Liver (tissue), 9 donors: ENCODE results near the gene IGF2R. TPM values are rescaled to one million over a fixed set of nuclear protein-coding genes. Genes with fewer than 3 reads are reported as not detected.

ENCODE experiments used
- DNase-seq: peaks from one replicate; pipeline ENCODE4 v3.0.0-alpha.2; 2017; ENCODE audit warnings: low spot score
- H3K27ac ChIP-seq, 2 donors: one replicate each; pipeline ENCODE4 v1.7.0; 2013; ENCODE audit warnings: inconsistent platforms in 2 of 2, low read length in 2 of 2, control low read depth in 1 of 2, low read depth in 1 of 2, mild to moderate bottlenecking in 1 of 2
- H3K27me3 ChIP-seq, 4 donors: one replicate each; pipeline versions ENCODE4 v1.6.1 to v1.7.0; 2013; ENCODE audit warnings: low read length in 3 of 4, inconsistent platforms in 1 of 4, mild to moderate bottlenecking in 1 of 4, moderate library complexity in 1 of 4; ENCODE audit not compliant: control insufficient read depth in 4 of 4, insufficient read depth in 4 of 4
- H3K36me3 ChIP-seq, 4 donors: one replicate each; pipeline versions ENCODE4 v1.6.1 to v1.7.0; 2013; ENCODE audit warnings: low read length in 3 of 4, mild to moderate bottlenecking in 3 of 4, low read depth in 1 of 4, moderate library complexity in 1 of 4; ENCODE audit not compliant: control insufficient read depth in 4 of 4, insufficient read depth in 3 of 4
- H3K4me1 ChIP-seq, 4 donors: one replicate each; pipeline versions ENCODE4 v1.6.1 to v1.7.0; 2013; ENCODE audit warnings: low read length in 3 of 4, mild to moderate bottlenecking in 3 of 4, moderate library complexity in 1 of 4; ENCODE audit not compliant: control insufficient read depth in 4 of 4, insufficient read depth in 4 of 4
- H3K4me3 ChIP-seq, 3 donors: one replicate each; pipeline versions ENCODE4 v1.6.1 to v1.7.0; 2013; ENCODE audit warnings: low read length in 3 of 3, control low read depth in 1 of 3, low read depth in 1 of 3, mild to moderate bottlenecking in 1 of 3
- H3K9ac ChIP-seq, 2 donors: one replicate each; pipeline ENCODE4 v1.7.0; 2013; ENCODE audit warnings: low read length in 2 of 2, mild to moderate bottlenecking in 2 of 2, moderate library complexity in 2 of 2, control low read depth in 1 of 2, low read depth in 1 of 2
- H3K9me3 ChIP-seq, 4 donors: one replicate each; pipeline versions ENCODE4 v1.6.1 to v1.7.0; 2013; ENCODE audit warnings: low read length in 3 of 4; ENCODE audit not compliant: control insufficient read depth in 4 of 4
- EGR1 ChIP-seq, 2 donors: IDR thresholded peaks; 2 replicates each; pipeline ENCODE4 v1.6.1; 2016 to 2018; ENCODE audit warnings: antibody characterized with exemption in 2 of 2, low read depth in 2 of 2
- FOXA2 ChIP-seq: IDR thresholded peaks from 2 replicates; pipeline ENCODE4 v1.6.1; 2016; ENCODE audit warnings: antibody characterized with exemption
- HNF4A ChIP-seq, 2 donors: conservative IDR thresholded peaks; 2 replicates each; pipeline ENCODE4 v1.6.1; 2016; ENCODE audit warnings: antibody characterized with exemption in 2 of 2, mild to moderate bottlenecking in 2 of 2
- JUND ChIP-seq, 2 donors: IDR thresholded peaks; 2 replicates each; pipeline ENCODE4 v1.6.1; 2016; ENCODE audit warnings: antibody characterized with exemption in 2 of 2
- REST ChIP-seq: IDR thresholded peaks from 2 replicates; pipeline ENCODE4 v1.6.1; 2016; ENCODE audit warnings: antibody characterized with exemption, mild to moderate bottlenecking
- TAF1 ChIP-seq: conservative IDR thresholded peaks from 2 replicates; pipeline ENCODE4 v1.6.1; 2016; ENCODE audit warnings: antibody characterized with exemption, mild to moderate bottlenecking
- WGBS: extraction: QIAGEN DNeasy Blood & Tissue Kit; methylation state at CpG from one replicate; pipeline ENCODE4 v1.1.7; 2013; 5-methylcytosine and 5-hydroxymethylcytosine counted together
- polyA plus RNA-seq, 2 donors: library from polyadenylated mRNA; stranded (reverse) in 1 of 2; unstranded in 1 of 2; fragments of 200-250 nt in 1 of 2; fragments of >200 nt in 1 of 2; fragmentation: Nextera tagmentation in 1 of 2; extraction: Ambion mirVana in 1 of 2; gene quantifications; one replicate each; pipeline versions ENCODE4 v1.2.1 to v1.2.3, GENCODE V29; 2013 to 2015
- total RNA-seq, 2 donors: library from RNA; depleted of rRNA; stranded (reverse); fragments of >200 nt; gene quantifications; one replicate each; pipeline ENCODE4 v1.2.3, GENCODE V29; 2014
- TF ChIP-seq, protein P1 (sequence below): fragments of 150-350 bp; IDR thresholded peaks from 2 replicates; pipeline ENCODE4 v1.5.1; 2017; ENCODE audit warnings: improper control_type of control experiment, low read depth, low read length; ENCODE audit not compliant: missing input control
- TF ChIP-seq, protein P2 (sequence below): IDR thresholded peaks from 2 replicates; pipeline ENCODE4 v1.6.1; 2016; ENCODE audit warnings: antibody characterized with exemption
- donor health status: healthy.
- donor health status: healthy.
- donor health status: healthy.
- donor health status: healthy.
- donor health status: healthy.

Gene IGF2R
- total and polyA plus RNA-seq, 4 donors: 16.6 to 84.9 (median 45.7) TPM

DNA sequence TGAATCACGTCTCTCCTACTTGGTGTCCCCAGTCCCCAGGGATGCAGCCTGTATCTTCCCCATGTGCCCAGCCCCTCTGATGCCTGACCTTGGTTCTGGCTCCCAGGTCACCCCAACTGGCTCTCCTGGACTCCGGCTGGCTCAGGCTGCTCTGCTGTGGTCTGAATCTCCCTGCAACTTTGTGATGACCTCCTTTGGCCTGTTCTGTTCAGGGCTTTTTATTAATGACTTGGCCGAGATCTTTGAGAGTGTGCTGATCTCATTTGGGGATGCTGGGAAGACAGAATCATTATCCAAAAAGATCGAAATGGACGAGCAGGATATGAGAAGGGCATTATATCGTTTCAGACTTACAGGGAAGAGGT lies 67.4 kb downstream of the IGF2R start:
- H3K27ac ChIP-seq: no peak overlapping the region
- peaks cover 3 to 31% (median 26%) of the 10 kb centered on the region in 4 donors for H3K36me3 ChIP-seq
- peaks cover 0 to 17% (median 3%) of the 10 kb centered on the region in 4 donors for H3K4me1 ChIP-seq
- H3K9ac ChIP-seq: no peak overlapping the region
- H3K27me3 ChIP-seq: no peaks in the 10 kb centered on the region
- DNase-seq: no peak
- no peak overlapping the region for H3K4me3 ChIP-seq
- no peaks in the 10 kb centered on the region for H3K9me3 ChIP-seq
- no peak for TF ChIP-seq TAF1
- TF ChIP-seq REST: no peak
- TF ChIP-seq, protein P1, sequence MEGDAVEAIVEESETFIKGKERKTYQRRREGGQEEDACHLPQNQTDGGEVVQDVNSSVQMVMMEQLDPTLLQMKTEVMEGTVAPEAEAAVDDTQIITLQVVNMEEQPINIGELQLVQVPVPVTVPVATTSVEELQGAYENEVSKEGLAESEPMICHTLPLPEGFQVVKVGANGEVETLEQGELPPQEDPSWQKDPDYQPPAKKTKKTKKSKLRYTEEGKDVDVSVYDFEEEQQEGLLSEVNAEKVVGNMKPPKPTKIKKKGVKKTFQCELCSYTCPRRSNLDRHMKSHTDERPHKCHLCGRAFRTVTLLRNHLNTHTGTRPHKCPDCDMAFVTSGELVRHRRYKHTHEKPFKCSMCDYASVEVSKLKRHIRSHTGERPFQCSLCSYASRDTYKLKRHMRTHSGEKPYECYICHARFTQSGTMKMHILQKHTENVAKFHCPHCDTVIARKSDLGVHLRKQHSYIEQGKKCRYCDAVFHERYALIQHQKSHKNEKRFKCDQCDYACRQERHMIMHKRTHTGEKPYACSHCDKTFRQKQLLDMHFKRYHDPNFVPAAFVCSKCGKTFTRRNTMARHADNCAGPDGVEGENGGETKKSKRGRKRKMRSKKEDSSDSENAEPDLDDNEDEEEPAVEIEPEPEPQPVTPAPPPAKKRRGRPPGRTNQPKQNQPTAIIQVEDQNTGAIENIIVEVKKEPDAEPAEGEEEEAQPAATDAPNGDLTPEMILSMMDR: no peak
- WGBS: 96% methylated on average over 6 of the region's 6 CpGs

DNA sequence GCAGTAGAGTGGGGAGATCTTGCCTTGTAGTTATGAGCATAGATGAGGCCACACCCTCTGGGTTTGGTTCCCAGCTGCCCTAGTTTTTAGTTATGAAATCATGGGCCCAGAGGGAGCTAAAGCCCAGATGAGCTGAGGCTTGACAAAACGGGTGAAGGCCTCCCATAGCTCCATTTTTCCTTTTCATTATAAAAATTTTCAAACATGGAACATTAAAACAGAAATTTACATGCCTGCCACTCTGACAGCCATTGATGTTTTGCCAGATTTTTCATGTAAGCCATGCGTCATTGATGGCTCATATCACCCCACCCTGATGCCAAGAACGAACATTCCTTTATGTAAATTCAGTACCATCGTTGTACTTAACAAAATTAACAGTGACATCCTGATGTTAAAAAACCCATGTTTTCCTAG lies 67.9 kb downstream of the IGF2R start:
- H3K9ac ChIP-seq: no peak overlapping the region
- peaks cover 3 to 28% (median 21%) of the 10 kb centered on the region in 4 donors for H3K36me3 ChIP-seq
- peaks cover 0 to 20% (median 4%) of the 10 kb centered on the region in 4 donors for H3K4me1 ChIP-seq
- no peak overlapping the region for H3K4me3 ChIP-seq
- H3K9me3 ChIP-seq: no peaks in the 10 kb centered on the region
- no peak for DNase-seq
- 91% methylated on average over 4 of the region's 4 CpGs for WGBS
- TF ChIP-seq JUND (IDR thresholded peaks at IDR 0.05): no peak
- no peak for TF ChIP-seq EGR1 (IDR thresholded peaks at IDR 0.05; ENCODE audit: low read depth in 2 of 2)
- no peak for TF ChIP-seq HNF4A (conservative IDR thresholded peaks at IDR 0.05)
- H3K27me3 ChIP-seq: no peaks in the 10 kb centered on the region
- H3K27ac ChIP-seq: no peak overlapping the region

DNA sequence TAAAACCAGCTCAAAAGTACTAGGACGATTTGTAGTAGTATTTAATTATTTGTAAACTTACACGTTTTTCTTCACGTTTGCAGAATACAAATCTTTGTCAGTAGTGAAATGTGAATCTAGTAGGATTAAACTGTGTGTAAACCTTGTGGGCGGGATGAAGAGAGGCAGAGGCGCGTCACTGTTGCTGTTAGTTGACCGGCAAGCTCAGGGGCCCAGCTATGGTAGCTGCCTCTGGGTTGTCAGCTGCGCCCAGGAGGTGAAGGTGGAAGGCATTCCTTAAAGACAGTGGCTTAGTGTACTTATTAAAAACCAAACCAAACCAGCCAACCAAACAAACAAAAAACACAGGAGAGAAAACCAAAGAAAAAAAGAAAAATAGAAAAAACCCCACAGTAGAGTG lies 69.6 kb downstream of the IGF2R start:
- Histone ChIP-seq H3K9ac (no peak overlapping the region), H3K27ac (no peak overlapping the region), H3K4me1 (peaks cover 1 to 35% (median 15%) of the 10 kb centered on the region in 4 donors), H3K9me3 (no peaks in the 10 kb centered on the region), H3K36me3 (peaks cover 0 to 18% (median 16%) of the 10 kb centered on the region in 4 donors), H3K27me3 (no peaks in the 10 kb centered on the region), H3K4me3 (no peak overlapping the region)
- WGBS: 97% methylated on average over 8 of the region's 8 CpGs
- TF ChIP-seq, protein P2, sequence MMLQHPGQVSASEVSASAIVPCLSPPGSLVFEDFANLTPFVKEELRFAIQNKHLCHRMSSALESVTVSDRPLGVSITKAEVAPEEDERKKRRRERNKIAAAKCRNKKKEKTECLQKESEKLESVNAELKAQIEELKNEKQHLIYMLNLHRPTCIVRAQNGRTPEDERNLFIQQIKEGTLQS: no peak
- TF ChIP-seq FOXA2: no peak
- DNase-seq: no peak
